B cell (primary cell): Measurements from ENCODE around the gene MYORG.
A peak's percentile ranks its signal among the peaks of the same experiment; 100 is the strongest.

Experiments
- EZH2 ChIP-seq: IDR thresholded peaks from 2 replicates; pipeline ENCODE4 v1.6.1; 2012; ENCODE audit warnings: borderline replicate concordance, low read depth, mild to moderate bottlenecking, moderate library complexity, low read length; ENCODE audit not compliant: insufficient read depth, poor library complexity, severe bottlenecking
- TF ChIP-seq, protein P1 (sequence below): fragments of 200-600 bp; IDR thresholded peaks from one replicate; pipeline ENCODE4 v1.8.0; 2022; ENCODE audit warnings: antibody characterized with exemption, mild to moderate bottlenecking

DNA sequence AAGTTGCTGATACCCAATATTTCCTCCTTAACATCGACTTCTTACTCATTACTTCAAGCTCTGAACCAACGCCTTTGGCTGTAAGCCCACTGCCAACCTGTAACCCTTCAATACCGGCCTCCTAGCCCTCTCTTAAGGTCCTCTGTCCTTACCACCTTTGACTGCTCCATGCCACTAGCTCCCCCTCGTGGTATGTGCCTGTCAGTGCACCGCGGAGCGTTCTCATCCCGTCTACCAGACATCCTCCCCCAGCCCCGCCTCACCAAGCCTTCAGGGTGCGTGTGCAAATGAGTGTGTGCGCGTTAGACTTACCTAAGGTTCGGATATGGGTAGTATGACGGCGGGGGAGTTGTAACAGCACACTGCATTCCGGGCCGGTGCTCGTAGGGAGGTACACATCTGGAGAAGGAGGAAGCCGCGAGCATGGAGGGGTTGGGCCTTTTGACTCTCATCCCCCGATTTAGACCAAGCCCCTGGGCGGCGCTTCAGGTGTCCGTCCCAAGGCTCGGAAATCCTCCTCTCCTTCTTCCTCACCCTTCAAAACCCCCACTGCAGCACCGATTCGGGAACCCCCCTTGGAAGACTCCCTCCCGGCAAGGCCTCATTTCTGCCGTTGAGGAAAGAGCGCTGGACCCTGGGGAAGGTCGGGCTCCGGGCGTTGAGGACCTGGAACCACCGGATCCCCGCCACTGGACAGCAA lies 2.8 kb upstream of the MYORG start:
- TF ChIP-seq, protein P1, sequence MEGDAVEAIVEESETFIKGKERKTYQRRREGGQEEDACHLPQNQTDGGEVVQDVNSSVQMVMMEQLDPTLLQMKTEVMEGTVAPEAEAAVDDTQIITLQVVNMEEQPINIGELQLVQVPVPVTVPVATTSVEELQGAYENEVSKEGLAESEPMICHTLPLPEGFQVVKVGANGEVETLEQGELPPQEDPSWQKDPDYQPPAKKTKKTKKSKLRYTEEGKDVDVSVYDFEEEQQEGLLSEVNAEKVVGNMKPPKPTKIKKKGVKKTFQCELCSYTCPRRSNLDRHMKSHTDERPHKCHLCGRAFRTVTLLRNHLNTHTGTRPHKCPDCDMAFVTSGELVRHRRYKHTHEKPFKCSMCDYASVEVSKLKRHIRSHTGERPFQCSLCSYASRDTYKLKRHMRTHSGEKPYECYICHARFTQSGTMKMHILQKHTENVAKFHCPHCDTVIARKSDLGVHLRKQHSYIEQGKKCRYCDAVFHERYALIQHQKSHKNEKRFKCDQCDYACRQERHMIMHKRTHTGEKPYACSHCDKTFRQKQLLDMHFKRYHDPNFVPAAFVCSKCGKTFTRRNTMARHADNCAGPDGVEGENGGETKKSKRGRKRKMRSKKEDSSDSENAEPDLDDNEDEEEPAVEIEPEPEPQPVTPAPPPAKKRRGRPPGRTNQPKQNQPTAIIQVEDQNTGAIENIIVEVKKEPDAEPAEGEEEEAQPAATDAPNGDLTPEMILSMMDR = peak; percentile 96
- no peak for TF ChIP-seq EZH2
